OCI-LY3 (cell line): Measurements from ENCODE around the gene EHBP1.

Source experiments
- H2AFZ ChIP-seq: fragments of 200-600, 300-600 bp; shearing (Covaris generic); 2 replicates; pipeline ENCODE4 v1.6.0; 2014; ENCODE audit warnings: antibody characterized with exemption, low read depth, low read length
- H3K27ac ChIP-seq: fragments of 200-600, 300-600 bp; sonication (generic); 2 replicates; pipeline ENCODE4 v1.5.1; 2014; ENCODE audit warnings: mild to moderate bottlenecking, low read length, moderate library complexity, mixed read lengths
- H3K27me3 ChIP-seq: fragments of 200-600, 300-600 bp; sonication (generic); 2 replicates; pipeline ENCODE4 v1.6.1; 2014; ENCODE audit warnings: low read depth, low read length, mixed read lengths
- H3K36me3 ChIP-seq: fragments of 200-600, 300-600 bp; sonication (generic); replicated peaks from 2 replicates; pipeline ENCODE3; 2014; ENCODE audit warnings: low read depth, low read length, mixed read lengths
- H3K4me1 ChIP-seq: fragments of 300-600, 200-600 bp; sonication (generic); 2 replicates; pipeline ENCODE4 v1.6.1; 2014; ENCODE audit warnings: low read length, mixed read lengths
- H3K4me2 ChIP-seq: fragments of 200-600, 300-600 bp; sonication (generic); 2 replicates; pipeline ENCODE4 v1.6.1; 2014; ENCODE audit warnings: low read length, mixed read lengths
- H3K4me3 ChIP-seq: fragments of 300-600, 200-600 bp; sonication (generic); 2 replicates; pipeline ENCODE4 v1.5.1; 2014; ENCODE audit warnings: antibody characterized with exemption, mild to moderate bottlenecking, low read length, moderate library complexity
- H3K79me2 ChIP-seq: fragments of 300-600, 200-600 bp; shearing (Covaris generic); 2 replicates; pipeline ENCODE4 v1.6.1; 2014; ENCODE audit warnings: mild to moderate bottlenecking, low read length, mixed read lengths
- H3K9ac ChIP-seq: fragments of 300-600, 200-600 bp; shearing (Covaris generic); 2 replicates; pipeline ENCODE4 v1.6.0; 2014; ENCODE audit warnings: mild to moderate bottlenecking, low read length, moderate library complexity
- H3K9me3 ChIP-seq: fragments of 200-600, 300-600 bp; shearing (Covaris generic); 2 replicates; pipeline ENCODE4 v1.6.1; 2014; ENCODE audit warnings: low read length, mixed read lengths; ENCODE audit not compliant: insufficient read depth
- H4K20me1 ChIP-seq: fragments of 200-600, 300-600 bp; sonication (generic); 2 replicates; pipeline ENCODE4 v1.6.1; 2016; ENCODE audit warnings: low read length, mixed read lengths; ENCODE audit not compliant: insufficient read depth
- EZH2phosphoT487 ChIP-seq: fragments of 200-600 bp; shearing (Covaris generic); IDR thresholded peaks from 2 replicates; pipeline ENCODE4 v1.6.1; 2018; ENCODE audit warnings: antibody characterized with exemption, mixed run types, low read depth
- TF ChIP-seq, protein P1 (sequence below): fragments of 200-600, 300-600 bp; sonication (generic); IDR thresholded peaks from 2 replicates; pipeline ENCODE4 v1.5.1; 2014; ENCODE audit warnings: antibody characterized with exemption, low read length, low read depth

Gene EHBP1

DNA sequence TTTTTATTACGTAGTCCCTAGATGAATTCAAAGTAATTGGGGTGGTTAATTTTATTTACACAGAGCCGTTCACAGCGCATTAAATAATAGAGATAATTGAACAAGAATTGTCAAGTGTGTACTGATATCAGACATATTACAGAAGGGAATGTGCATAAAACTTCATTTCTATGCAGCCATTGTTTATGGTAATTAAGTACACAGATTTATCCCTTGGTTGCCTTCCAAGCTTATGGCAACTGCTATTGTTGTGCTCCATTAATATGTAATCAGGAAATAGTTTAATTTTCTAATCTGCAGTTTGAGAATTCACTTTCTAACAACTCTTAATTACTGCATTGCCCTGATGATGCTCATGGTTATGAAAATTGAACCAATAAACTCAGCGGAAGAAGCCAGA, 297.8 kb downstream of the EHBP1 start:
- Histone ChIP-seq H2AFZ (no peak overlapping the region), H3K36me3 (no peaks in the 10 kb centered on the region), H3K79me2 (no peaks in the 10 kb centered on the region), H3K4me2 (no peak overlapping the region), H3K27ac (no peak overlapping the region), H3K4me3 (no peak overlapping the region), H3K27me3 (no peaks in the 10 kb centered on the region), H3K9me3 (no peaks in the 10 kb centered on the region), H3K9ac (no peak overlapping the region), H4K20me1 (no peaks in the 10 kb centered on the region), H3K4me1 (no peaks in the 10 kb centered on the region)
- TF ChIP-seq, protein P1, sequence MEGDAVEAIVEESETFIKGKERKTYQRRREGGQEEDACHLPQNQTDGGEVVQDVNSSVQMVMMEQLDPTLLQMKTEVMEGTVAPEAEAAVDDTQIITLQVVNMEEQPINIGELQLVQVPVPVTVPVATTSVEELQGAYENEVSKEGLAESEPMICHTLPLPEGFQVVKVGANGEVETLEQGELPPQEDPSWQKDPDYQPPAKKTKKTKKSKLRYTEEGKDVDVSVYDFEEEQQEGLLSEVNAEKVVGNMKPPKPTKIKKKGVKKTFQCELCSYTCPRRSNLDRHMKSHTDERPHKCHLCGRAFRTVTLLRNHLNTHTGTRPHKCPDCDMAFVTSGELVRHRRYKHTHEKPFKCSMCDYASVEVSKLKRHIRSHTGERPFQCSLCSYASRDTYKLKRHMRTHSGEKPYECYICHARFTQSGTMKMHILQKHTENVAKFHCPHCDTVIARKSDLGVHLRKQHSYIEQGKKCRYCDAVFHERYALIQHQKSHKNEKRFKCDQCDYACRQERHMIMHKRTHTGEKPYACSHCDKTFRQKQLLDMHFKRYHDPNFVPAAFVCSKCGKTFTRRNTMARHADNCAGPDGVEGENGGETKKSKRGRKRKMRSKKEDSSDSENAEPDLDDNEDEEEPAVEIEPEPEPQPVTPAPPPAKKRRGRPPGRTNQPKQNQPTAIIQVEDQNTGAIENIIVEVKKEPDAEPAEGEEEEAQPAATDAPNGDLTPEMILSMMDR, result no peak
- no peak for TF ChIP-seq EZH2phosphoT487

DNA sequence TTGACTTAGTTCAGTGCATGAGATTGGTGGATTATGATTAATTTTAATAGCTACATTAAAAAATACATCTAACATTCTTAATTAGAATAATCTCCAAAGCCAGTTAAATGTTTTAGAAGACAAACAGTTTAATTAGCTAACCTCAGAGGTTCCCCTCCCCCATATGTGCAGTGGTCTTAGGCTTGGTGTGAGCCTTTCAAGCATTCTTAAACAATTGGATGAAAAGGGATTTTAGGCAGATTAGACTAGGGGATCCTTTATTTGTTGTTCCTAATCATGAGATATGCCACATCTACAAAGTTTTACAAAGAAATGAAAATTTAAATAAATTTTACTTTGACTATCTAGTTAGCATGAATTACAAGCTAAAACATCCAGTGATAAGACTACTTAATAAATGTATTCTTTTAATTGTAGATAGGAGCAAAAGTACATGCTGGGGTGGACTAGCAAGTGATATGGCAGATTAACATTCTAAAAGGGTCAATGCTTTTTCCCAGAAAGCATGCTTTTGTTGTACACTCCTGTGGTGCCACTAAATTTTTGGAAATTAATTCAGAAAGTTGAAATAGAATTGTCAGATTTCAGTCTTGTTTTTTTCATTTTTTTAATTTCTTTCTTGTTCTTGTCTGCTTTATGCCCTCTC, 302.4 kb downstream of the EHBP1 start:
- TF ChIP-seq, protein P1, result no peak
- TF ChIP-seq EZH2phosphoT487, result no peak
- Histone ChIP-seq H3K9me3 (no peaks in the 10 kb centered on the region), H3K4me3 (no peak overlapping the region), H3K79me2 (no peaks in the 10 kb centered on the region), H3K36me3 (no peaks in the 10 kb centered on the region), H3K27me3 (no peaks in the 10 kb centered on the region), H3K4me2 (no peak overlapping the region), H3K27ac (no peak overlapping the region), H2AFZ (no peak overlapping the region), H3K4me1 (no peaks in the 10 kb centered on the region; the same call in 1 of the 2 replicates), H4K20me1 (no peaks in the 10 kb centered on the region), H3K9ac (no peak overlapping the region)

DNA sequence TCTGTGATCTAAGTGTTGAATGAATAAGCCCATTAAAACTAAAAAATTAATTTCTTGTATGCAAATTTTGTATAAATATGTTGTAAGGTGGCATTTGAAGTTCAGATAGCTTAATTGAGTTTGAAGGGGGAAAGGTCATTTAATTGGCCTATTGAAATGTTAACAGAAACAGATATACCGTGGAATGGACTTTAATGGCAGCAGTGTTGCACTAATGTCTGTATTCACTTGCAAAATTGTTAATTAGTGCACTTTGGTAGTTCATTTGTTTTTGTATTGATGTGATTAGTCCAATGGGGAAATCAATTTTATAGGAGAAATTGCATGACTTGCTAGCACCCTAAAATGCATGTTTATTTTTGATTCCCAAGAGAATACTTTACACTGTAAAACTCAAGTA, 303.3 kb downstream of the EHBP1 start:
- no peaks in the 10 kb centered on the region for H3K36me3 ChIP-seq
- no peak overlapping the region for H3K9ac ChIP-seq
- TF ChIP-seq, protein P1, result no peak
- no peak for TF ChIP-seq EZH2phosphoT487
- no peaks in the 10 kb centered on the region for H3K9me3 ChIP-seq
- H3K27me3 ChIP-seq, result no peaks in the 10 kb centered on the region
- no peaks in the 10 kb centered on the region for H3K79me2 ChIP-seq
- H3K27ac ChIP-seq, result no peak overlapping the region
- H3K4me2 ChIP-seq, result no peak overlapping the region
- no peaks in the 10 kb centered on the region; the same call in 1 of the 2 replicates for H3K4me1 ChIP-seq
- H3K4me3 ChIP-seq, result no peak overlapping the region
- no peak overlapping the region for H2AFZ ChIP-seq
- H4K20me1 ChIP-seq, result no peaks in the 10 kb centered on the region

DNA sequence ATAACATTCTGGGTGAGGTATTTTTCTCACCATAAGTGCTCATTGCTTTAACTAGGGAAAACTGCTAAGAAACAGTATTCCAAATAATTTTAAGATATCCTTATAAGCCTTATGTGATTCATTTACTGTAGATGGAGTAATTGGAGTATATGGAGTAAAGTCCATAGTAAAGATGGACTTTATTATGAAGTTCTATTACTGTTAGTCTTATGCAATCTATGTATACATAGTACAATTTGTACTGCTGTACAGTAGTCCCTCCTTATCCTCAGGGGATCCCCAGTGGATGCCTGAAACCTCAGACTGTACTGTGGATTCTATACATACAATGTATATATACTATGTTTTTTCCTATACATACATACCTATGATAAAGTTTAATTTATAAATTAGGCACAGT, 304.0 kb downstream of the EHBP1 start:
- Histone ChIP-seq H3K36me3 (no peaks in the 10 kb centered on the region), H3K27ac (no peak overlapping the region), H3K9ac (no peak overlapping the region), H3K4me3 (no peak overlapping the region), H4K20me1 (no peaks in the 10 kb centered on the region), H3K79me2 (no peaks in the 10 kb centered on the region), H2AFZ (no peak overlapping the region), H3K27me3 (no peaks in the 10 kb centered on the region), H3K4me1 (no peaks in the 10 kb centered on the region; the same call in 1 of the 2 replicates), H3K9me3 (no peaks in the 10 kb centered on the region), H3K4me2 (no peak overlapping the region)
- no peak for TF ChIP-seq EZH2phosphoT487
- TF ChIP-seq, protein P1, result no peak
